GM23338 (cell line): ENCODE results near the gene SYNDIG1L.

Experiments
- CREB1 ChIP-seq: fragments of 250-450 bp; sonication (Bioruptor Pico); IDR thresholded peaks from 2 replicates; pipeline ENCODE4 v1.5.0; 2020; ENCODE audit warnings: low read depth, mild to moderate bottlenecking, moderate library complexity
- EZH2 ChIP-seq: fragments of 200-600 bp; sonication (generic); IDR thresholded peaks from one replicate; pipeline ENCODE4 v1.8.0; 2017; ENCODE audit warnings: antibody characterized with exemption, mild to moderate bottlenecking, low read depth; ENCODE audit not compliant: unreplicated experiment
- EZH2phosphoT487 ChIP-seq: fragments of 200-600 bp; sonication (generic); IDR thresholded peaks from one replicate; pipeline ENCODE4 v1.8.1; 2018; ENCODE audit warnings: antibody characterized with exemption; ENCODE audit not compliant: unreplicated experiment
- JUNB ChIP-seq: IDR thresholded peaks from one replicate; pipeline ENCODE4 v1.6.1; 2016; ENCODE audit warnings: antibody characterized with exemption; ENCODE audit not compliant: unreplicated experiment
- POLR2AphosphoS5 ChIP-seq: IDR thresholded peaks from 2 replicates; pipeline ENCODE4 v1.6.1; 2016; ENCODE audit warnings: antibody characterized with exemption, low read depth
- REST ChIP-seq: IDR thresholded peaks from one replicate; pipeline ENCODE4 v1.6.1; 2018; ENCODE audit warnings: antibody characterized with exemption; ENCODE audit not compliant: unreplicated experiment
- STAT1 ChIP-seq: IDR thresholded peaks from one replicate; pipeline ENCODE4 v1.6.1; 2016; ENCODE audit warnings: antibody characterized with exemption; ENCODE audit not compliant: unreplicated experiment
- ZNF114 ChIP-seq: fragments of 250-450 bp; sonication (Bioruptor Pico); IDR thresholded peaks from 2 replicates; pipeline ENCODE4 v1.5.0; 2020; ENCODE audit warnings: mild to moderate bottlenecking, moderate library complexity
- TF ChIP-seq, protein P1 (sequence below), 2 experiments: fragments of 200-600 bp in 1 of 2; sonication (generic) in 1 of 2; conservative IDR thresholded peaks; 2 replicates each; pipeline versions ENCODE4 v1.5.1 to v1.6.1; 2016 to 2017; ENCODE audit warnings: antibody characterized with exemption in 2 of 2, low read depth in 2 of 2, mild to moderate bottlenecking in 2 of 2, moderate library complexity in 1 of 2
- TF ChIP-seq, protein P2 (sequence below): IDR thresholded peaks from 2 replicates; pipeline ENCODE4 v1.6.1; 2016; ENCODE audit warnings: antibody characterized with exemption

- TF ChIP-seq, protein P1, sequence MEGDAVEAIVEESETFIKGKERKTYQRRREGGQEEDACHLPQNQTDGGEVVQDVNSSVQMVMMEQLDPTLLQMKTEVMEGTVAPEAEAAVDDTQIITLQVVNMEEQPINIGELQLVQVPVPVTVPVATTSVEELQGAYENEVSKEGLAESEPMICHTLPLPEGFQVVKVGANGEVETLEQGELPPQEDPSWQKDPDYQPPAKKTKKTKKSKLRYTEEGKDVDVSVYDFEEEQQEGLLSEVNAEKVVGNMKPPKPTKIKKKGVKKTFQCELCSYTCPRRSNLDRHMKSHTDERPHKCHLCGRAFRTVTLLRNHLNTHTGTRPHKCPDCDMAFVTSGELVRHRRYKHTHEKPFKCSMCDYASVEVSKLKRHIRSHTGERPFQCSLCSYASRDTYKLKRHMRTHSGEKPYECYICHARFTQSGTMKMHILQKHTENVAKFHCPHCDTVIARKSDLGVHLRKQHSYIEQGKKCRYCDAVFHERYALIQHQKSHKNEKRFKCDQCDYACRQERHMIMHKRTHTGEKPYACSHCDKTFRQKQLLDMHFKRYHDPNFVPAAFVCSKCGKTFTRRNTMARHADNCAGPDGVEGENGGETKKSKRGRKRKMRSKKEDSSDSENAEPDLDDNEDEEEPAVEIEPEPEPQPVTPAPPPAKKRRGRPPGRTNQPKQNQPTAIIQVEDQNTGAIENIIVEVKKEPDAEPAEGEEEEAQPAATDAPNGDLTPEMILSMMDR (conservative IDR thresholded peaks at IDR 0.05; ENCODE audit: low read depth in 2 of 2), result no peak
- no peak for TF ChIP-seq POLR2AphosphoS5
- TF ChIP-seq REST, result no peak
- no peak for TF ChIP-seq ZNF114 (CRISPR knock-in tag)
- TF ChIP-seq EZH2, result no peak
- TF ChIP-seq EZH2phosphoT487, result no peak
- TF ChIP-seq JUNB, result no peak
- TF ChIP-seq, protein P2, sequence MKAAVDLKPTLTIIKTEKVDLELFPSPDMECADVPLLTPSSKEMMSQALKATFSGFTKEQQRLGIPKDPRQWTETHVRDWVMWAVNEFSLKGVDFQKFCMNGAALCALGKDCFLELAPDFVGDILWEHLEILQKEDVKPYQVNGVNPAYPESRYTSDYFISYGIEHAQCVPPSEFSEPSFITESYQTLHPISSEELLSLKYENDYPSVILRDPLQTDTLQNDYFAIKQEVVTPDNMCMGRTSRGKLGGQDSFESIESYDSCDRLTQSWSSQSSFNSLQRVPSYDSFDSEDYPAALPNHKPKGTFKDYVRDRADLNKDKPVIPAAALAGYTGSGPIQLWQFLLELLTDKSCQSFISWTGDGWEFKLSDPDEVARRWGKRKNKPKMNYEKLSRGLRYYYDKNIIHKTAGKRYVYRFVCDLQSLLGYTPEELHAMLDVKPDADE, result no peak
- no peak for TF ChIP-seq CREB1 (CRISPR knock-in tag)
- TF ChIP-seq STAT1, result no peak
Measured at GRCh38 chr14:74400919-74401503, 25.0 kb downstream of the SYNDIG1L start.
